ENCODE measurements around the gene CLEC16A. TPM values are rescaled to one million over a fixed set of nuclear protein-coding genes. Genes with fewer than 3 reads are reported as not detected.

Gene CLEC16A
- total and polyA plus RNA-seq, 8 donors, result 17.6 to 38.6 (median 21.6) TPM

GRCh38 chr16:10920726-10921427 is 23.5 kb upstream of the CLEC16A start:
- DNase-seq, result no peak
- peaks cover 16 to 37% of the 10 kb centered on the region in 2 donors for H3K4me1 ChIP-seq
- H3K27ac ChIP-seq, result peak overlapping the region in 1 of 2 donors; percentile 9
- H3K4me3 ChIP-seq, result no peak overlapping the region
- intact Hi-C loops (cut with DNase I), result no loop called here
- H3K27me3 ChIP-seq, result no peaks in the 10 kb centered on the region
- peak; percentile 23 for ATAC-seq
- no peak for TF ChIP-seq CTCF (IDR thresholded peaks at IDR 0.05)
- H3K36me3 ChIP-seq, result peaks cover 0 to 60% of the 10 kb centered on the region in 2 donors
- no peaks in the 10 kb centered on the region for H3K9me3 ChIP-seq

DNA sequence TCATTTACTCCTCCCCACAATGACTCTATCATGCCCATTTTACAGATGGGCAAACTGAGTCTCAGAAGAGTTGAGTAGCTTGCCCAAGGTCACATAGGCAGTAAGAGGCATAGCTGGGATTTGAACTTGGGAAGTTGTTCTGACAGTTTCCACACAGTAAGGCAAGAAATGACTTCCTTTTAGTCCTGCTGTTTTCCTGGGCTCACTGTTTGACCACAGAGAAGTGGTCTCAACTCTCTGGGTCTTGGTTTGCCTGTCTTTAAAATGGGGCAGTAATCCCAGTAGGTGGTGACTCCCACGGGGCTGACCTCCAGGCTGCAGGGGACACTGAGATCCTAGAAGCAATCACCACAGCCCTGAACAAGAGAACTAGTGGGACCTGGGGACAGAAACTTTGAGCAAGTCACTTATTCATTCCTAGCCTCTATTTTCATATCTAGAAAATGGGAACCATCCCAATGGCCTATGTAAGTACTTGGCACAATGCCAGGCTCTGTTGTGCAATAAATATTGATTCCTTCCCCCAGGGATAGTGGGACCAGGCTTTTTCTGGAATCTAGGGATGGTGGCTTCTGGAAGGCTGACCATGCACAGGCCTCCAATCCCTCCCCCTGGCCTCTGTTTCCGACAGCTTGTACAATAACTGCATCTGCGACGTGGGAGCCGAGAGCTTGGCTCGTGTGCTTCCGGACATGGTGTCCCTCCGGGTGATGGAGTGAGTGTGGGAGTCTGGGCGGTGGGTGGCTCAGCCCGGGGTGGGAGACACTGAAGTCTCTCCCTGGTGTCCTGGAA is 22.6 kb upstream of the CLEC16A start:
- intact Hi-C loops (cut with DNase I), result no loop called here
- ATAC-seq, result no peak
- Histone ChIP-seq H3K27me3 (no peaks in the 10 kb centered on the region), H3K36me3 (peaks cover 1 to 60% of the 10 kb centered on the region in 2 donors), H3K9me3 (no peaks in the 10 kb centered on the region), H3K27ac (peak overlapping the region in 1 of 2 donors; percentile 33), H3K4me1 (peaks cover 16 to 37% of the 10 kb centered on the region in 2 donors), H3K4me3 (no peak overlapping the region)
- DNase-seq, result no peak
- no peak for TF ChIP-seq CTCF (IDR thresholded peaks at IDR 0.05)

- intact Hi-C loops (cut with DNase I), result no loop called here
- peak in 1 of 4 donors; percentile 77 for DNase-seq
- Histone ChIP-seq H3K4me1 (peaks cover 16 to 37% of the 10 kb centered on the region in 2 donors), H3K27me3 (no peaks in the 10 kb centered on the region), H3K27ac (peak overlapping the region in 1 of 2 donors; percentile 33), H3K4me3 (no peak overlapping the region), H3K9me3 (no peaks in the 10 kb centered on the region), H3K36me3 (peaks cover 5 to 65% of the 10 kb centered on the region in 2 donors)
- ATAC-seq, result peak; percentile 12
- no peak for TF ChIP-seq CTCF (IDR thresholded peaks at IDR 0.05)
Measured at GRCh38 chr16:10922328-10923145, 21.8 kb upstream of the CLEC16A start.

DNA sequence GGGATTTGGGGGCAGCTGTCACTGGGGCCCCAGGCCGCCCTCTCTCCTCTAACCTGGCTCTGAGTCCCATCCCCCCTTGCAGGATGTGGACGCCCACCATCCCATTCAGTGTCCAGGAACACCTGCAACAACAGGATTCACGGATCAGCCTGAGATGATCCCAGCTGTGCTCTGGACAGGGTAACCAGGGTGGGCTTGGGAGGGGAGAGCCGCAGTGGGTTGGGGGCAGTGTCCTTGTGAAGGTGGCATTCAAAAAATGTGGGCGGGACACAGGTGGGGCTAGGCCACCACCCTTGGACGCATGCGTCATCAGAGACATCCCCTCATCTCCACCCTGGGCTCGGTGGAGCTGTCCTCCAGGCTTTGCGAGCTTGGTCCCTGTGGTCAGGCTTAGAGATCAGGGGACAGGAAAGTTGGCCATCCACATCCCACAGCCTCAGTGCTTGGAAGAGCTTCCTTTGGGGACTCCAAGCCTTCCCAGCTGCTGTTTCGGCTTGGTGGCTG is 21.2 kb upstream of the CLEC16A start:
- H3K9me3 ChIP-seq, result no peaks in the 10 kb centered on the region

More for the DNA sequence above, 21.2 kb upstream of the CLEC16A start:
- Histone ChIP-seq H3K36me3 (peaks cover 5 to 68% of the 10 kb centered on the region in 2 donors), H3K4me3 (no peak overlapping the region), H3K27ac (no peak overlapping the region), H3K4me1 (peaks cover 15 to 33% of the 10 kb centered on the region in 2 donors), H3K27me3 (no peaks in the 10 kb centered on the region)
- ATAC-seq, result no peak
- intact Hi-C loops (cut with DNase I), result no loop called here
- no peak for DNase-seq
- TF ChIP-seq CTCF (IDR thresholded peaks at IDR 0.05), result no peak
